Fibroblast of lung (primary cell): ENCODE data around the gene CD276.

ENCODE experiments used
- EZH2 ChIP-seq: IDR thresholded peaks from 2 replicates; pipeline ENCODE4 v1.5.1; 2012; ENCODE audit warnings: low read length, control low read depth, mild to moderate bottlenecking; ENCODE audit errors: missing control alignments
- TF ChIP-seq, protein P1 (sequence below), 2 donors: IDR thresholded peaks in 1 of 2; conservative IDR thresholded peaks in 1 of 2; 1 replicate in 1 of 2; 2 replicates in 1 of 2; pipeline ENCODE4 v1.5.1; 2011 to 2012; ENCODE audit warnings: low read length in 2 of 2, control low read depth in 1 of 2, inconsistent platforms in 1 of 2, low read depth in 1 of 2, mild to moderate bottlenecking in 1 of 2

DNA sequence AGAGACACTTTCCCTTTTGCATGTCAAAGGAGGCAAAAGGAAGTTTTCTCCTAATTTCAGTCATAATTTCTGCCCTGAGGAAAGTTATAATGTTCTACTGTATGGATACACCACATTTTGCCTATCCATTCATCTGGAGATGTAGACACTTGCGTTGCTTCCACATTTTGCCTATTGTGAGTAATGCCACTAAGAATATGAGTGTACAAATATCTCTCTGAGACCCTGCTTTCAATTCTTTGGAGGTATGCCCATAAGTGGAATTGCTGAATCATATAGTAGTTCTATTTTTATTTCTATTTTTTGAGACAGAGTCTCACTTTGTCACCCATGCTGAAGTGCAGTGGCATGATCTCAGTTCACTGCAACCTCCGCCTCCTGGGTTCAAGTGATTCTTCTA lies 3.6 kb upstream of the CD276 start:
- TF ChIP-seq, protein P1, sequence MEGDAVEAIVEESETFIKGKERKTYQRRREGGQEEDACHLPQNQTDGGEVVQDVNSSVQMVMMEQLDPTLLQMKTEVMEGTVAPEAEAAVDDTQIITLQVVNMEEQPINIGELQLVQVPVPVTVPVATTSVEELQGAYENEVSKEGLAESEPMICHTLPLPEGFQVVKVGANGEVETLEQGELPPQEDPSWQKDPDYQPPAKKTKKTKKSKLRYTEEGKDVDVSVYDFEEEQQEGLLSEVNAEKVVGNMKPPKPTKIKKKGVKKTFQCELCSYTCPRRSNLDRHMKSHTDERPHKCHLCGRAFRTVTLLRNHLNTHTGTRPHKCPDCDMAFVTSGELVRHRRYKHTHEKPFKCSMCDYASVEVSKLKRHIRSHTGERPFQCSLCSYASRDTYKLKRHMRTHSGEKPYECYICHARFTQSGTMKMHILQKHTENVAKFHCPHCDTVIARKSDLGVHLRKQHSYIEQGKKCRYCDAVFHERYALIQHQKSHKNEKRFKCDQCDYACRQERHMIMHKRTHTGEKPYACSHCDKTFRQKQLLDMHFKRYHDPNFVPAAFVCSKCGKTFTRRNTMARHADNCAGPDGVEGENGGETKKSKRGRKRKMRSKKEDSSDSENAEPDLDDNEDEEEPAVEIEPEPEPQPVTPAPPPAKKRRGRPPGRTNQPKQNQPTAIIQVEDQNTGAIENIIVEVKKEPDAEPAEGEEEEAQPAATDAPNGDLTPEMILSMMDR (conservative IDR thresholded peaks at IDR 0.05 in 1 of 2, IDR thresholded peaks at IDR 0.05 in 1 of 2; ENCODE audit: low read depth in 1 of 2, low read length in 2 of 2) = no peak
- TF ChIP-seq EZH2 = no peak
